GM21717 (cell line): ENCODE data around the gene CT45A10.
A peak's percentile ranks its signal among the peaks of the same experiment; 100 is the strongest.
"Not testable (repeated sequence)": the region's sequence is repeated elsewhere in the genome, so short reads cannot be mapped to it uniquely, and the experiment has no call there.

Source experiments
- ATAC-seq: cut with Tn5 transposase; IDR thresholded peaks from one replicate; pipeline ENCODE4 v1.9.1; 2021; ENCODE audit warnings: mild to moderate bottlenecking, moderate library complexity; ENCODE audit not compliant: unreplicated experiment

Gene CT45A10

DNA sequence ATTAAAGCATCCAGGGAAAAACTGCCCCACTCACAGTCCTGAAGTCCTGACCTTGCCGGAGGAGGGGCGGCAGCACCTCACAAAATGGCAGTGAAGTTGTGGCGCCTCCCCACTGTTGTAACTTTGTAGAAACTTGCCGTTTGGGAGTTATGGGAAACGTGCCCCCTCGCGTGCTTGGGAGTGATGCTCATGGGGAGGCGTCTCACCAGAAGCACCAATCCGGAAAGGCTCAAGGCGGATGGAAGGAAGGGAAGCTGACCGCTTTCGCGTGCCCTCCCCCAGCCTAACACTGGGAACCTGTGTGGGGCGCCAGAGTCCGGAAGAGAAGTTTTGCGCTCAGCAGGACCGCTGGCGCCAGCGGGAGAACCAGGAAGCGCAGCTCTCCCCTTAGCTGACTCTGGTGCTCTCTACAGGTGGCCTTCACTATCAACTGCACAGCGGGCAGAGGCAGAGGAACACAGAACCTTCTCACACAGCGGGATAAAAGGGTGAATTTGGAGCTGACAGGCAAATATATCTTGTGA, at the start of gene CT45A10, which contains the start of gene SAGE1:
TSS of gene CT45A10 (minus strand) at position 151 of the 524 bp plus-strand sequence. CDS start 8,100 bp downstream, outside the sequence.
TSS of gene SAGE1 (plus strand) at position 423 of the 524 bp plus-strand sequence. CDS start 2,527 bp downstream, outside the sequence.
- ATAC-seq, result no peak

DNA sequence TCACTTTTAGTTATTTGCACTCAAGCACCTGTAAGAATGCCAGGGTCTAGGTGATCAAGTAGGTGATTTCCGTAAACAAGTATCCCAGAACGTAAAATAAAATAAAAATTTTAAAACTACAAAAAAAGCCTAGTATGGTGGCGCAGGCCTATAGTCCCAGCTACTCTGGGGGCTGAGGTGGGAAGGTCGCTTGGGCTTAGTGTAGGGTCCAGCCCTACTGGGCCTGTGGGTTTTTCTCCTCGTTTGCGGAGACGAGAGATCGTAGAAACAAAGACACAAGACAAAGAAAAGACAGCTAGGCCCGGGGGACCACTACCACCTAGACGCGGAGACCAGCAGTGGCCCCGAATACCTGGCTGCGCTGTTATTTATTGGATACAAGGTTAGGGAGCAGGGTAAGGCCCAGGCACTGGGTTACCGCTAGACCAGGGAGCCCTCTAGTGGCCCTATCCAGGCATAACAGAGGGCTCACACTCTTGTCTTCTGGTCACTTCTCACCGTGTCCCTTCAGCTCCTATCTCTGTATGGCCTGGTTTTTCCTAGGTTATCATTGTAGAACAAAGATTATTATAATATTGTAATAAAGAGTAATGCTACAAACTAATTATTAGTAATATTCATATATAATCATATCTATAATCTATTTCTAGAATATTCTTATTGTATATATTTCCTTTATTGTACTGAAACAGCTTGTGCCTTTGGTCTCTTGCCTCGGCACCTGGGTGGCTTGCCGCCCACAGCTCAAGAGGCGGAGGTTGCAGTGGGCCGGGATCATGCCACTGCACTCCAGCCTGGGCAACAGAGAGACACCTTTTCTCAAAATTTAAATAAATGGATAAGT, 38.6 kb upstream of the CT45A10 start:
- ATAC-seq, result peak; percentile 78

- no peak for ATAC-seq
These were observed 34.7 kb upstream of the CT45A10 start for GRCh38 chrX:135927897-135928296.

- no peak for ATAC-seq
These were observed 30.1 kb upstream of the CT45A10 start for GRCh38 chrX:135923353-135923752.

DNA sequence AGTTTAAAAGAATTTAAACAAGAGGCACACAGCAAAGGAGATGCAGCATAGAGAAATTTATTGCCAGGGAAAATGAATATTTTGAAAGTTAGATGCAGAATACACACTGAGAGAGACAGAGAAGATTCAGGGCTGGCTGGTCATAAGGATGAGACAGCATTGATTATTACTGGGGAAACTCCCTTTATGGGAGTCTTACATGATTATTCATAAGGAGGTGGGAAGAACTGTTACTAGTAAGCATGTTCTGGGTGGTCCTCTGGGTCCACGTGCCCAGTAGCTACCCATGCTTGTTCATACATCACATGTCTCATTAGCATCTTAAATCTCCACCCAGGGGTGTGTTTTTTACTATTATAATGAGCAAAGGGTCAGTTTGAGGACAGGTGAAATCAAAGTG, 27.3 kb upstream of the CT45A10 start:
- not testable (repeated sequence) for ATAC-seq

DNA sequence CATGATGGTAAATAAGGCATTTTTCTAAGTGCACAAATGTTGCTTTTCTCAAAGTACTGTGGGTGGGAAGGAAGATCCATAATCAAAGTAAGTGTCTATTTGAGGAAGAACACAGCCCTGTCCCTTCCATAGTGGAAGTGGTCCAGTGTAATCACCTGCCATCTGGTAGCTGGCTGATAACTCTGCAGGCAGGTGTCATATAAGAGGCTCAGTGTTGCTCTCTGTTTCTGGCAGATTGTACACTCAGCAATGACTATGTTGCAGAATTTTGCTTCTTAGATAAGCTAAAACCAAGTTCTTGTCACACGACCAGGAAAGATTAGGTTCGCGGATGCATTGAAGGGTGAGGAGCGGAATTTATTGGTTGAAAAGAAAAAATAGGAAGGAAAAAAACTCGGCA, 21.2 kb upstream of the CT45A10 start:
- ATAC-seq, result no peak

DNA sequence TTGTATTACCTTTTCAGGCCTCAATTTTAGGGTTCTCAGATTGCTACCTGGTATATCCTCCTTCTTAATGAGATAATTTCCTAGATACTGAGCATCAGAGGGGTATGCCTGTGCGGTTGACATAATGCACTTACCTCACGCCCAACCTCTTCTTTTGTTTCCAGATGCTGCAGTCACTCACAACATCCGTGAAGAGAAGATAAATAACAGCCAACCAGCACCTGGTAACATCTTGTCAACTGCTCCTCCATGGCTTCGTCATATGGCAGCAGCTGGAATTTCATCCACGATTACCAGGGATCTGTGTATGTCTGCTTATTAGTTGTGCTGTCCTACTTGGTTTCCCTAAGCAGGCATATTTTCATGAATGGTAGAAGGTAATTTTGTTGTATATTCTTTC, 17.0 kb upstream of the CT45A10 start:
- ATAC-seq, result no peak

- no peak for ATAC-seq
These were observed 463 bp downstream of the CT45A10 start for GRCh38 chrX:135892781-135893180.

- no peak for ATAC-seq
These were observed 3.1 kb downstream of the CT45A10 start for GRCh38 chrX:135890087-135890585.

DNA sequence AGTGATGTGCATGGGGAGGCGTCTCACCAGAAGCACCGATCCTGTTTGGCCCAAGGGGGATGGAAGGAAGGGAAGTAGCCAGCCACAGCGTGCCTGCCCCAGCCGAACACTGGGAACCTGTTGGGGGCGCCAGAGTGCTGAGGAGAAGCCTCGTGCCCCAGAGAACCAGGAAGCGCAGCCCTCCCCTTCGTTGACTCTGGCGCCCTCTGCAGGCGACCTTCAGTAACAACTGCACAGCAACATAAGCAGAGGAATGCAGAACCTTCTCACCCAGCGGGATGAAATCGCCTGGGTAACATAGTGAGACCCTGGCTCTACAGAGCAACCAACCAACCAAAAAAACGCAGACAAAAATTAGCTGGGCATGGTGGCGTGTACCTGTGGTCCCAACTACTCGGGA, 4.3 kb downstream of the CT45A10 start:
- not testable (repeated sequence) for ATAC-seq

DNA sequence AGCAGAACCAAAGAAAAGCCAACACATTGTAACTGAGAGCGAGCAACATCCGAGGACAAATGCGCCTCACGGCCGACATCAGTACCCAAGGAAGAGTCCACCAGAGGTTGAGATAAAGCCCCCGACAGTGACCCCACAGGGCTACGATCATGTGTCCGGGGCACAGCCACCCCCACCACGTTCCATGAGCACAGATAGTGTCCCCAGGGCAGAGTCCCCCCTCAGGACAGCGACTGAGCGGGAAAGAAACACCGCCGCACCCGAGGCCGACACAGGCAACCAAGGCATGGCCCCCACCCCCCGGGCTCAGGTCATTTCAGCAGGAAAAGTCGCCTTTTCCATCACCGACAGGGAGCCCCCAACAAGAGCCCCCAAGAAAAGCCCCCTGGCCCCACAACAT, 5.0 kb downstream of the CT45A10 start:
- not testable (repeated sequence) for ATAC-seq

- ATAC-seq, result not testable (repeated sequence)
These were observed 10.5 kb downstream of the CT45A10 start for GRCh38 chrX:135882741-135883140.

DNA sequence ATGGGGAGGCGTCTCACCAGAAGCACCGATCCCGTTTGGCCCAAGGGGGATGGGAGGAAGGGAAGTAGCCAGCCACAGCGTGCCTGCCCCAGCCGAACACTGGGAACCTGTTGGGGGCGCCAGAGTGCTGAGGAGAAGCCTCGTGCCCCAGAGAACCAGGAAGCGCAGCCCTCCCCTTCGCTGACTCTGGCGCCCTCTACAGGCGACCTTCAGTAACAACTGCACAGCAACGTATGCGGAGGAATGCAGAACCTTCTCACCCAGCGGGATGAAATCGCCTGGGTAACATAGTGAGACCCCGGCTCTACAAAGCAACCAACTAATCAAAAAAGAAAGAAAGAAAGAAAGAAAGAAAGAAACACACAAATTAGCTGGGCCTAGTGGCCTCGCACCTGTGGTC, 21.5 kb downstream of the CT45A10 start, which contains the start of gene CT45A9:
TSS of gene CT45A9 (minus strand) at position 101 of the 400 bp plus-strand sequence. CDS start 3,751 bp downstream, outside the sequence.
- not testable (repeated sequence) for ATAC-seq

DNA sequence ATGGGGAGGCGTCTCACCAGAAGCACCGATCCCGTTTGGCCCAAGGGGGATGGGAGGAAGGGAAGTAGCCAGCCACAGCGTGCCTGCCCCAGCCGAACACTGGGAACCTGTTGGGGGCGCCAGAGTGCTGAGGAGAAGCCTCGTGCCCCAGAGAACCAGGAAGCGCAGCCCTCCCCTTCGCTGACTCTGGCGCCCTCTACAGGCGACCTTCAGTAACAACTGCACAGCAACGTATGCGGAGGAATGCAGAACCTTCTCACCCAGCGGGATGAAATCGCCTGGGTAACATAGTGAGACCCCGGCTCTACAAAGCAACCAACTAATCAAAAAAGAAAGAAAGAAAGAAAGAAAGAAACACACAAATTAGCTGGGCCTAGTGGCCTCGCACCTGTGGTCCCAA, 38.8 kb downstream of the CT45A10 start, which contains the start of gene CT45A8:
TSS of gene CT45A8 (minus strand) at position 101 of the 400 bp plus-strand sequence. CDS start 3,755 bp downstream, outside the sequence.
- not testable (repeated sequence) for ATAC-seq

- ATAC-seq, result not testable (repeated sequence)
These were observed 56.1 kb downstream of the CT45A10 start, which contains the start of gene CT45A7 for GRCh38 chrX:135837180-135837579. TSS of gene CT45A7 (minus strand) at chrX:135837280. CDS start at chrX:135833533, 3,747 bp downstream.
